ENCODE measurements around the gene CYB5B. TPM values are rescaled to one million over a fixed set of nuclear protein-coding genes. Genes with fewer than 3 reads are reported as not detected.

Gene CYB5B
- total RNA-seq, 1 donor from 2014 or later: 104 TPM

DNA sequence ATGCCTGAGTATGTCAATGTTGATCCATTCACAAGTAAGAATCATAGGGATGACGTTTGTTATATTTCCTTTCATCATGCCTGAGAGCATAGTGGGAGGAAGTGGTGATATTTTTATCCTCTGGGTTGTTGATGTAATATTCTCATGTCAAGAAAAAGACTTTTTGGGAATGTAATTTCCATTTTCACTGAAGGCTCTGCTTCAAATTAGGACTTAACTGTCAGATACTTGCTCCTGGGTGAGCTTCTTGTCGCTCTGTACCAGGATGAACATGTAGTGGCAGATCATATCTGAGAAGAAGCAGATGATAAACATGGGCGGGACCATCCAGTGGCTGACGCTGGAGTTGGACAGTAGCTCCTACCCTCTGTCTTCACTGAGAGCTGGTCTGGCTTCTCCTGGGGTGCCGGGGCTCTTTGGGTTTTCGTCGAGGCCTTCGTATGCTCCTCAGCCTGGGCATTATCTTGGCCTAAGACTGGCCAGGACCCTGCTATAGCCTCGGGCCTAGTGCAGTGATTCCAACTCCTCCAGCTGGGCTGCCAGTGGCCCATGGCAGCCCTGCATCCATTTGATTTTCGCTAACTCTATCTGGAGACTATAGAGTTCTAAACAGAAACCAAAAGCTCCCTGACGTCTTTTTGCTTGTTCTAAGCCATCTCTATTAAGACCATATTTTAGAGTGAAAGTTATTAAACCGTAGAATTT lies 19.7 kb downstream of the CYB5B start:
- Mint-ChIP-seq H3K9me3 (no peaks in the 10 kb centered on the region), H3K36me3 (peaks cover 18% of the 10 kb centered on the region), H3K27ac (no peak overlapping the region), H3K27me3 (no peaks in the 10 kb centered on the region), H3K4me3 (no peak overlapping the region), H3K4me1 (ENCODE audit: unreplicated experiment) (peaks cover 5% of the 10 kb centered on the region)
- TF ChIP-seq CTCF (conservative IDR thresholded peaks at IDR 0.05): no peak
- DNase-seq (ENCODE audit: extremely low spot score, unreplicated experiment): no peak

- Mint-ChIP-seq H3K27ac (no peak overlapping the region), H3K36me3 (peaks cover 18% of the 10 kb centered on the region), H3K27me3 (no peaks in the 10 kb centered on the region), H3K4me1 (ENCODE audit: unreplicated experiment) (peaks cover 4% of the 10 kb centered on the region), H3K4me3 (no peak overlapping the region), H3K9me3 (no peaks in the 10 kb centered on the region)
- no peak for TF ChIP-seq CTCF (conservative IDR thresholded peaks at IDR 0.05)
- no peak for DNase-seq (ENCODE audit: extremely low spot score, unreplicated experiment)
These were observed 20.6 kb downstream of the CYB5B start for GRCh38 chr16:69444873-69445517.

- Mint-ChIP-seq H3K27me3 (no peaks in the 10 kb centered on the region), H3K4me3 (no peak overlapping the region), H3K4me1 (ENCODE audit: unreplicated experiment) (peaks cover 3% of the 10 kb centered on the region), H3K9me3 (no peaks in the 10 kb centered on the region), H3K27ac (no peak overlapping the region), H3K36me3 (peaks cover 23% of the 10 kb centered on the region)
- DNase-seq (ENCODE audit: extremely low spot score, unreplicated experiment): no peak
- TF ChIP-seq CTCF (conservative IDR thresholded peaks at IDR 0.05): no peak
These were observed 24.2 kb downstream of the CYB5B start for GRCh38 chr16:69448470-69449193.

DNA sequence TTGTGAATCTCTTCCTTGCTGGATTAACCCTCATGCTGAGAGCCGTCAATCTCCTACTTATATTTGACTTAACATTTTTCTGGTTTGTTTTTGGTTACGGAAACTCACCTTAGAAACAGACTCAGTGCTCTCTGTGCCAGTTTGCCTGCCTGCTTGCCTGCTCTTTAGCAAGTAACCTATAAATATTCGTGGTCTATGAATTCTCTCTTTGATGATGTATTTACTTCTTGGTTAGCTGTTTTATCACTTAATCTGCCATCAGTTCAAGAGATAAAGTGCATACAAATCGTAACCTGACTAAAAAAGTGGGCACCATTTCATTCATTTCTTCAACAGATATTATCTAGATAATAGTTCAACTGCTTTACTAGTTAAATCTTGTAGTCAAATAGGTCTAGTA lies 26.7 kb downstream of the CYB5B start:
- H3K27ac Mint-ChIP-seq: no peak overlapping the region

GRCh38 chr16:69453936-69454335 lies 29.5 kb downstream of the CYB5B start:
- Mint-ChIP-seq H3K27ac (no peak overlapping the region), H3K9me3 (no peaks in the 10 kb centered on the region), H3K4me1 (ENCODE audit: unreplicated experiment) (peaks cover 11% of the 10 kb centered on the region), H3K4me3 (no peak overlapping the region), H3K27me3 (no peaks in the 10 kb centered on the region), H3K36me3 (peaks cover 9% of the 10 kb centered on the region)
- DNase-seq (ENCODE audit: extremely low spot score, unreplicated experiment): no peak
- TF ChIP-seq CTCF (conservative IDR thresholded peaks at IDR 0.05): no peak

More for the DNA sequence above, 26.7 kb downstream of the CYB5B start:
- TF ChIP-seq CTCF (conservative IDR thresholded peaks at IDR 0.05): no peak
- DNase-seq (ENCODE audit: extremely low spot score, unreplicated experiment): no peak
- Mint-ChIP-seq H3K4me3 (no peak overlapping the region), H3K4me1 (ENCODE audit: unreplicated experiment) (peaks cover 3% of the 10 kb centered on the region), H3K27me3 (no peaks in the 10 kb centered on the region), H3K9me3 (no peaks in the 10 kb centered on the region), H3K36me3 (peaks cover 23% of the 10 kb centered on the region)
